CD8-positive, alpha-beta memory T cell (primary cell): ENCODE data around the gene COPS3. TPM values are rescaled to one million over a fixed set of nuclear protein-coding genes. Genes with fewer than 3 reads are reported as not detected.

ENCODE experiments used
- CTCF ChIA-PET: fragments of 350-600 bp; sonication (Branson Sonifier 250); formaldehyde crosslinking; loops from one replicate; lab custom pipeline; 2021; ENCODE audit warnings: antibody characterized with exemption; lab: Charles Lee
- POLR2A ChIA-PET: fragments of 350-600 bp; sonication (Branson Sonifier 250); formaldehyde crosslinking; loops from one replicate; lab custom pipeline; 2021; ENCODE audit warnings: antibody characterized with exemption; lab: Charles Lee
- DNase-seq, 5 donors: peaks; one replicate each; pipeline versions ENCODE4 v3.0.0 to v3.0.0-alpha.2; 2020 to 2022; ENCODE audit warnings: mixed read lengths in 1 of 5
- H3K27ac ChIP-seq: one replicate; pipeline ENCODE4 v1.7.0; 2013; ENCODE audit warnings: low read depth, mild to moderate bottlenecking, low read length, moderate library complexity
- H3K27me3 ChIP-seq: 2 replicates; pipeline ENCODE4 v1.7.0; 2013; ENCODE audit warnings: low read length, mild to moderate bottlenecking; ENCODE audit not compliant: insufficient read depth, poor library complexity, severe bottlenecking
- H3K36me3 ChIP-seq: 2 replicates; pipeline ENCODE4 v1.7.0; 2013; ENCODE audit warnings: mild to moderate bottlenecking, low read length, moderate library complexity; ENCODE audit not compliant: insufficient read depth
- H3K4me1 ChIP-seq: 2 replicates; pipeline ENCODE4 v1.7.0; 2013; ENCODE audit warnings: mild to moderate bottlenecking, low read length, moderate library complexity; ENCODE audit not compliant: insufficient read depth
- H3K4me3 ChIP-seq: 2 replicates; pipeline ENCODE4 v1.7.0; 2013; ENCODE audit warnings: mild to moderate bottlenecking, low read length
- H3K9me3 ChIP-seq: 2 replicates; pipeline ENCODE4 v1.7.0; 2013; ENCODE audit warnings: mild to moderate bottlenecking, low read length
- H3K27ac Mint-ChIP-seq, 8 donors: one replicate each; pipeline ENCODE4 v1.8.0; 2020 to 2021; ENCODE audit warnings: mixed read lengths in 8 of 8, mild to moderate bottlenecking in 6 of 8, inconsistent platforms in 3 of 8, moderate library complexity in 3 of 8
- H3K27me3 Mint-ChIP-seq, 2 donors: one replicate each; pipeline ENCODE4 v1.8.0; 2020 to 2021; ENCODE audit warnings: mixed read lengths in 2 of 2, mild to moderate bottlenecking in 1 of 2, moderate library complexity in 1 of 2
- H3K36me3 Mint-ChIP-seq, 3 donors: one replicate each; pipeline ENCODE4 v1.8.0; 2020 to 2021; ENCODE audit warnings: mixed read lengths in 3 of 3, inconsistent platforms in 1 of 3, mild to moderate bottlenecking in 1 of 3
- H3K4me1 Mint-ChIP-seq, 3 donors: one replicate each; pipeline ENCODE4 v1.8.0; 2020 to 2021; ENCODE audit warnings: mixed read lengths in 3 of 3, inconsistent platforms in 1 of 3, mild to moderate bottlenecking in 1 of 3
- H3K4me3 Mint-ChIP-seq, 7 donors: one replicate each; pipeline ENCODE4 v1.8.0; 2020 to 2021; ENCODE audit warnings: mixed read lengths in 7 of 7, mild to moderate bottlenecking in 6 of 7, moderate library complexity in 4 of 7, inconsistent platforms in 2 of 7
- H3K9me3 Mint-ChIP-seq, 5 donors: one replicate each; pipeline ENCODE4 v1.8.0; 2020 to 2022; ENCODE audit warnings: mixed read lengths in 5 of 5, mild to moderate bottlenecking in 3 of 5, moderate library complexity in 2 of 5, inconsistent platforms in 1 of 5
- polyA plus RNA-seq: library from polyadenylated mRNA; unstranded; fragments of 300-500 nt; fragmentation: Illumina TruSeq; gene quantifications from one replicate; pipeline ENCODE4 v1.2.3, GENCODE V29; 2021
- total RNA-seq, 2 experiments: library from RNA; stranded (reverse); gene quantifications; one replicate each; pipeline ENCODE4 v1.2.3, GENCODE V29; 2021

Gene COPS3
- total and polyA plus RNA-seq, 3 experiments from 2014 or later: 86.3 to 137 (median 132) TPM

DNA sequence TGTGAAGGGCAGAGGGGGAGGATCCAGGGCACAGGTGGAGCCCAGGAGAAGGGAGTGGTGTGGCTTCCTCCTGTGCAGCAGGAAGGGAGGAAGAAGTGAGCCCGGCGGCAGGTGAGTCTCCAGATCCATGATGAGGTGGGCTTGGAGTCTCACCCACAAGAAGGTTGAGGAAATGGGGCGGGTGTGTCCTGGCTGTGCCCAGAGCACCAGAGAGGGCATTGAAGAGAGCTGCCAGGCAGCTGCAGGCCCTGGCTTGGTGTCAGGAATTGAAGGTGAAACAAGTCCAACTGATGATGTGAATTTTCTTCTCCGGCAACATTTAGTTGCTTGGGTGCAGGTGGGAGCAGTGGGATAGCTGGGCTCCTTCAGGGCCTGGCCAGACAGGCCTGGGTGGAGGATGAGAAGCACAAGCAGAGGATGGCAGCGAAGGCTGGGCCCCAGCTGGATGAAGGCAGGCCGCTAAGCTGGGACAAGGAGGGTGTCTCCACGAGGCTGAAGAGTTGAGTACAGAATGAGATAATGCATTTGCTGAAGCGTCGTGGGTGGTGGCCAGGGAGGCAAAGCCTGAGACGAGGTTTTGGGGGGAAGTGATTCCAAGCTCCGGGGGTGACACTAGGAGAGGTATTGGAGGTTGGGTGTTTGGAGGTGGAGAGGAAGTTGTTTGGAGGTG lies 40.4 kb upstream of the COPS3 start:
- Mint-ChIP-seq H3K4me3 (no peak overlapping the region), H3K4me1 (no peaks in the 10 kb centered on the region), H3K27me3 (no peaks in the 10 kb centered on the region), H3K27ac (no peak overlapping the region), H3K36me3 (no peaks in the 10 kb centered on the region), H3K9me3 (no peaks in the 10 kb centered on the region)
- DNase-seq: no peak
- ChIA-PET CTCF (no interaction called here), POLR2A (no interaction called here)
- no peak overlapping the region for H3K27ac ChIP-seq
- H3K9me3 ChIP-seq: no peaks in the 10 kb centered on the region
- no peaks in the 10 kb centered on the region for H3K27me3 ChIP-seq
- H3K36me3 ChIP-seq: no peaks in the 10 kb centered on the region
- no peaks in the 10 kb centered on the region for H3K4me1 ChIP-seq
- no peak overlapping the region for H3K4me3 ChIP-seq

DNA sequence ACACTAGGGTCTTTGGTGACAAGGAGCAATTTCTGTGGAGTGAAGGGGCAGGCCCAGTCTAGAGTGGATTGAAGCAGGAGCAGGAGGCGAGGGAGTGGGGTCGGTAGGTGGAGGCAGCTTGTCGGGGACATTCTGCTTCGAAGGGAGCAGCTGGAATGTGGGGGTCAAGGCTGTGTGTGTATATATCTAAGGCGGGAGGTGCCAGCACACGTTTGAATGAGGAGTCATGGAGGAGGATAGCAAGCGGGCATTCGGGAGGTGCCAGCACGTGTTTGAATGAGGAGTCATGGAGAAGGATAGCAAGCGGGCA lies 39.8 kb upstream of the COPS3 start:
- POLR2A ChIA-PET: no interaction called here
- Histone ChIP-seq H3K4me3 (no peak overlapping the region), H3K27ac (no peak overlapping the region), H3K9me3 (no peaks in the 10 kb centered on the region), H3K36me3 (no peaks in the 10 kb centered on the region), H3K27me3 (no peaks in the 10 kb centered on the region), H3K4me1 (no peaks in the 10 kb centered on the region)
- DNase-seq: no peak
- Mint-ChIP-seq H3K36me3 (no peaks in the 10 kb centered on the region), H3K27me3 (no peaks in the 10 kb centered on the region), H3K9me3 (no peaks in the 10 kb centered on the region), H3K4me3 (no peak overlapping the region), H3K4me1 (no peaks in the 10 kb centered on the region), H3K27ac (no peak overlapping the region)
- CTCF ChIA-PET: no interaction called here

DNA sequence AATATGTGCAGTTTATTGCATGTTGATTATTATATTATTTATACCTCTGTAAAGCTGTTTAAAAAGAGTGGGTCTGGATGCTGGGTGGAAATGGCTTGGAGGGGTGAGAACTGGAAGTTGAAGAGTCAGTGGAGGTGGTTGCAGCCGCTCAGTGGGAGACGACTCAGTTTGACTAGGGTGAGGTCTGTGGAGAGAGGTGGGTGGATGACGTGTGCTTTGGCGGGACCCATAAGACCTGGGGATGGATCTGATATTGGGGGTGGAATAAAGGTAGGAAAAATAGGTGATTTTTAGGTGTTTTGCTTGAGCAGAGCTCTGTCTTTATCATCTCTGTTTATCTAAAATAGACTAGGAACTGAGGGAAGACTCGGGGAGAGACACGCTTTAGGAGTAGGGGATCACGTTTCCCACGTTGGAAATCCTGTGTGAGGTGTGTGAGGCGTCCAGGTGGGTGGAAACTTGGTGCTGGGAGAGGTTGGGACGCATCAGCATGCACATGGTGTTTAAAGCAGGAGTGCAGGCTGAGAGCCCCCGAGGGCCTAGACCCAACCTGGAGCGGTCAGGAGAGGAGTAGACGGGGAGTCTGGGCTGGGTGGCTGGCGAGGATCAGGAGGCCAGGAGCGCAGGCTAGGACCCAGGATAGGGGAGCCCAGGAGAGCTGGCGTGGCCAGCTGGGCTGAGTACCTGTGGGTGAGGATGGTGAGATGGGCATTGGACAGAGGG lies 39.3 kb upstream of the COPS3 start:
- H3K36me3 ChIP-seq: no peaks in the 10 kb centered on the region
- no peaks in the 10 kb centered on the region for H3K4me1 ChIP-seq
- ChIA-PET CTCF (no interaction called here), POLR2A (no interaction called here)
- H3K4me3 ChIP-seq: no peak overlapping the region
- Mint-ChIP-seq H3K27me3 (no peaks in the 10 kb centered on the region), H3K4me3 (no peak overlapping the region), H3K27ac (no peak overlapping the region), H3K9me3 (no peaks in the 10 kb centered on the region), H3K4me1 (no peaks in the 10 kb centered on the region), H3K36me3 (no peaks in the 10 kb centered on the region)
- DNase-seq: no peak
- H3K27me3 ChIP-seq: no peaks in the 10 kb centered on the region
- no peak overlapping the region for H3K27ac ChIP-seq
- no peaks in the 10 kb centered on the region for H3K9me3 ChIP-seq

DNA sequence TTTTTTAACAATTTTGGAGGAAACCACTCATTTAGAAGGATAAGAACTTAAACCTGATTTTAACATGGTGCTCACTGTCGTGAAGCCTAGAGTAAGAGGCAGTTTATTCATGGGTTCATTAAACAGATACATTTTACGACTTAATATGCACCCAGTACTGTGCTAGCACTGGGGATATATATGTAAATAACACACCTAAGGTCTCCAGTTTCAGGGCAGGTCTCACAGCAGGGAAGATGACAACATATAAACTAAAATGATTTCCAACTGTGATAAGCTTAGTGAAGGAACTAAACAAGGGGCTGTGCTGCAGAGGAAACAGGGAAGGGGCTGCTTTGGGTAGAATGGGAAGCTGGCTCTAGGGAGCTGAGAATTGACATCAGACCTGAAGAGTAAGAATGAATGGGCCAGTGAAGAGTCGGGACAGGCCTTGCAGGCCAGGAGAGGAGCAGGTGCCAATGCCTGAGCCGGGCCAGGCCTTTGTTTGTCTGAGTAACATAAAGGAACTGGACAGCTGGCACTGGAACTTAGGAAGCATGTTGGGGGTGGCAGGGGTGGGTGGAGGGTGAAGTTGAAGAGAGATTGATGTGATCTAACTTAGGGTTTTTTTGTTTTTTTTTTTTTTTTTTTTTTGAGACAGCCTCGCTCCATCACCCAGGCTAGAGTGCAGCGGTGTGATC lies 34.2 kb upstream of the COPS3 start:
- H3K36me3 Mint-ChIP-seq: no peaks in the 10 kb centered on the region

DNA sequence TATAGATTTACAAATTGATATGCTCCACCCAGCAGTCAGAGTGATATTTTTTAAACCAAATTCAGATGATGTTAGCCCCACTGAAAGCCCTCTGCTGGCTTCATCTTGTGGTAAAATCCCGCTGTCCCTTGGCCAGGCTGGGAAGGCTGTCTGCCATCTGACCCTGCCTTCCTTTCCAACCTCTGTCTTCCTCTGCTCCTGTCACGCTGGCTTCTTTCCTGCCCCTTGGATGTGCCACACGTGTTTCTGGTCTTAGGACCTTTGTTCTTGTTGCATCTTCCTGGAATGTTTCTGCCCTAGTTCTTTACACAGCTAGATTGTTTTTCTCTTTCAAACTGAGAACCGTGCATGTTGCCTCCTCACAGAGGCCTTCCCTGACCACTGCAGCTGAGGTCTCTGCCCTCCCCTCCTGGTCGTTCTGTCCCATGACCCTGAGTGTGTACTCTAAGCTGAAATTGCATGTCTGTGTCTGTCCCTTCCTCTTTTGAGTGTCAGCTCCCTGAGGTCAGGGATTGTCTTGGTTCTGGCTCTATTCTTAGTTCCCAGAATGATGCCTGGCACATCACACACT lies 33.5 kb upstream of the COPS3 start:
- Mint-ChIP-seq H3K4me3 (no peak overlapping the region), H3K36me3 (no peaks in the 10 kb centered on the region), H3K27me3 (no peaks in the 10 kb centered on the region), H3K27ac (no peak overlapping the region), H3K9me3 (no peaks in the 10 kb centered on the region), H3K4me1 (peaks cover 5 to 6% (median 6%) of the 10 kb centered on the region in 3 donors)
- Histone ChIP-seq H3K36me3 (no peaks in the 10 kb centered on the region), H3K27me3 (no peaks in the 10 kb centered on the region), H3K9me3 (no peaks in the 10 kb centered on the region), H3K4me3 (no peak overlapping the region), H3K4me1 (no peaks in the 10 kb centered on the region), H3K27ac (no peak overlapping the region)
- ChIA-PET CTCF (interaction anchor here (1.3 to 2.8 kb wide), 2 partner anchors 195 to 314 kb away, joined by 3 to 10 read pairs; no protein-coding TSS in a partner anchor), POLR2A (no interaction called here)
- no peak for DNase-seq

More for the DNA sequence above, 34.2 kb upstream of the COPS3 start:
- H3K27me3 Mint-ChIP-seq: no peaks in the 10 kb centered on the region
- Histone ChIP-seq H3K27me3 (no peaks in the 10 kb centered on the region), H3K4me3 (no peak overlapping the region), H3K27ac (no peak overlapping the region), H3K36me3 (no peaks in the 10 kb centered on the region), H3K9me3 (no peaks in the 10 kb centered on the region), H3K4me1 (no peaks in the 10 kb centered on the region)
- H3K9me3 Mint-ChIP-seq: no peaks in the 10 kb centered on the region
- no peak overlapping the region for H3K4me3 Mint-ChIP-seq
- ChIA-PET CTCF (interaction anchor here (1.2 to 1.3 kb wide), 2 partner anchors 9 to 196 kb away, joined by 3 read pairs; no protein-coding TSS in a partner anchor), POLR2A (no interaction called here)
- no peak overlapping the region for H3K27ac Mint-ChIP-seq
- H3K4me1 Mint-ChIP-seq: peaks cover 5 to 6% (median 6%) of the 10 kb centered on the region in 3 donors
- DNase-seq: no peak

DNA sequence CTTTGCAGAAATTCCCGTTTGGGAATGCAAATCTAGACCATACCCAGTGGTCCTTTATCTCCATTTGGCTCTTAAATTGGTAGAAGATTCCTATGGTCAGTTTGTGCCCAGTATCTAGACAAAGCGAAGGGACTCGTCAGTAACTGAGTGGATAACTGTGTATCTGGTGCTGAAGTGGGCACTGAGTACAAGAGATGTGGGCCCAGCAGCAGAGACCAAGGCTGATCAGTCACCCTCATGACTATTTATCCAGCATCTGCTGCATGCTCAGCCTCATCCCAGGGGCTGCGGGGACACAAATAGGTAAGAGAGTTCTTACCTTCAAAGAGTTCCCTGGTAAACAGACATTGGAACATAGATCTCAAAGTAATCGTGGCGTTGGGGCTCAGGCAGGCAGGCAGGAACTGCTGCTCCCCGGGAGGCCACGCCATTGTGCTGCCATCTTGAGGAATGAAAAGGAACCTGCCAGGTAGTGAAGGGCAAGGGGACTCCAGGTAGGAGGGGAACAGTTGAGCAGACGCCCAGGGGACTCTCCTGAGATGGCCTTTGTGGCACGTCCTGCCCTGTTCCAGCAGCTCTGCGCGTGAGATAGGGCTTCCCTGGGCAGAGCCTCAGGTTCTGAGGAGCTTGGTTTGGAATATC lies 32.4 kb upstream of the COPS3 start:
- Histone ChIP-seq H3K27ac (no peak overlapping the region), H3K27me3 (no peaks in the 10 kb centered on the region), H3K36me3 (no peaks in the 10 kb centered on the region), H3K4me3 (no peak overlapping the region), H3K9me3 (no peaks in the 10 kb centered on the region), H3K4me1 (no peaks in the 10 kb centered on the region)
- peak; percentile 44 to 85 (median 70) for DNase-seq
- Mint-ChIP-seq H3K27ac (peak overlapping the region in 2 of 8 donors; percentile 43 to 58), H3K27me3 (no peaks in the 10 kb centered on the region), H3K4me1 (peaks cover 5 to 6% (median 6%) of the 10 kb centered on the region in 3 donors), H3K4me3 (no peak overlapping the region), H3K36me3 (no peaks in the 10 kb centered on the region), H3K9me3 (no peaks in the 10 kb centered on the region)
- ChIA-PET CTCF (interaction anchor here (0.8 to 2.8 kb wide), 14 partner anchors 33 to 321 kb away, joined by 3 to 10 read pairs (median 3); no protein-coding TSS in a partner anchor), POLR2A (no interaction called here)

DNA sequence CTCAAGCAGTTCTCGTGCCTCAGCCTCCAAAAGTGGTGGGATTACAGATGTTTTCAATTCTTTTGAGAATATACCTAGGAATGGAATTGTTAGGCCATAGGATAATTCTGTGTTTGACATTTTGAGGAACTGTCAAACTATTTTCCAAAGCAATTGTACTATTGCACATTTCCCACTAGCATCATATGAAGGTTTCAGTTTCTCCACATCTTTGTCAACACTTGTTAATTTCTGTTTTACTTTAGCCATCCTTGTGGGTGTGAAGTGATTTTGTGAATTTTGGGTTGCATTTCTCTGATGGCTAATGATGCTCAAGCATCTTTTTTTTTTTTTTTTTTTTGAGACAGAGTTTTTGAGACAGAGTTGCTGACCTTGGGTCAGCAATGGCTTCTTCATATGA lies 28.3 kb upstream of the COPS3 start:
- Histone ChIP-seq H3K4me3 (no peak overlapping the region), H3K27me3 (no peaks in the 10 kb centered on the region), H3K27ac (no peak overlapping the region), H3K36me3 (no peaks in the 10 kb centered on the region), H3K4me1 (peaks cover 21% of the 10 kb centered on the region), H3K9me3 (no peaks in the 10 kb centered on the region)
- CTCF ChIA-PET: interaction anchor here (0.7 kb wide), 1 partner anchor 102 kb away, joined by 4 read pairs; no protein-coding TSS in a partner anchor
- Mint-ChIP-seq H3K4me3 (no peak overlapping the region), H3K4me1 (peaks cover 20 to 23% (median 21%) of the 10 kb centered on the region in 3 donors), H3K27ac (no peak overlapping the region), H3K27me3 (no peaks in the 10 kb centered on the region), H3K36me3 (no peaks in the 10 kb centered on the region), H3K9me3 (no peaks in the 10 kb centered on the region)
- DNase-seq: no peak
- POLR2A ChIA-PET: no interaction called here
